ENCODE measurements around the gene ERRFI1.
A peak's percentile ranks its signal among the peaks of the same experiment; 100 is the strongest.
"Not testable (repeated sequence)": the region's sequence is repeated elsewhere in the genome, so short reads cannot be mapped to it uniquely, and the experiment has no call there.

The ERRFI1 gene

DNA sequence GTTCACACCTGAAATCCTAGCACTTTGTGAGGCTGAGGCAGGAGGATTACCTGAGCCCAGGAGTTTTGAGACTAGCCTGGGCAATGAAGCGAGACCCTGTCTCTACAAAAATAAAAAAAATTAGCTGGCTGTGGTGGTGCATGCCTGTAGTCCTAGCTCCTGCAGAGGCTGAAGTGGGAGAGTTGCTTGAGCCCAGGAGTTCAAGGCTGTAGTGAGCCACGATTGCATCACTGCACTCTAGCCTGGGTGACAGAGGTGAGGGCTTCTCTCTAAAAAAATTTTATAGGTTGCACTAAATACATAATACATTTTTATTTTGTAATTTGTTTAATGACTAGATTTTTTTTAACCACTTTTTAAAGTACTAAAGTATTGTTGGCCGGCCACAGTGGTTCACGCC, 58.5 kb downstream of the ERRFI1 start:
- Histone ChIP-seq H3K4me3 (ENCODE audit: low read length) (no peak overlapping the region), H3K9me3 (ENCODE audit: control insufficient read depth, low read length) (no peaks in the 10 kb centered on the region), H3K27me3 (ENCODE audit: control insufficient read depth, insufficient read depth, low read length) (no peaks in the 10 kb centered on the region), H3K4me1 (ENCODE audit: control insufficient read depth, insufficient read depth, low read length) (no peaks in the 10 kb centered on the region), H3K9ac (ENCODE audit: low read length) (no peak overlapping the region), H3K36me3 (ENCODE audit: control insufficient read depth, insufficient read depth, low read length) (no peaks in the 10 kb centered on the region)

DNA sequence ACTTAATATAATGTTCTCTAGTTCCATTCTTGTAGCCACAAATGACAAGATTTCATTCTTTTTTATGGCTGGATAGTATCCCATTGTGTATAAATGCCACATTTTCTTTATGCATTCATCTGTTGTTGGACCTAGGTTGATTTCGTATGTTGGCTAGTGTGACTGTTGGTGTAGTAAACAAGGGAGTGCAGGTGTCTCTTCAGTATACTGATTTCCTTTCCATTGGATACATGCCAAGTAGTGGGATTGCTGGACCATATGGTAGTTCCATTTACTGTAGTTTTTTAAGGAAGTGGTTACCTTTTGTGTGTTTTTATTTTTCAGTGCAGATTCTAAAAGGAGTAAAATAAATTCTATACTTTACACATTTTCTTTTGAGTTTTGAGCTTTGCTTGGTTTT, 58.9 kb downstream of the ERRFI1 start:
- Histone ChIP-seq H3K4me1 (ENCODE audit: control insufficient read depth, insufficient read depth, low read length) (no peaks in the 10 kb centered on the region), H3K9me3 (ENCODE audit: control insufficient read depth, low read length) (no peaks in the 10 kb centered on the region), H3K9ac (ENCODE audit: low read length) (no peak overlapping the region), H3K36me3 (ENCODE audit: control insufficient read depth, insufficient read depth, low read length) (no peaks in the 10 kb centered on the region), H3K27me3 (ENCODE audit: control insufficient read depth, insufficient read depth, low read length) (no peaks in the 10 kb centered on the region), H3K4me3 (ENCODE audit: low read length) (no peak overlapping the region)

DNA sequence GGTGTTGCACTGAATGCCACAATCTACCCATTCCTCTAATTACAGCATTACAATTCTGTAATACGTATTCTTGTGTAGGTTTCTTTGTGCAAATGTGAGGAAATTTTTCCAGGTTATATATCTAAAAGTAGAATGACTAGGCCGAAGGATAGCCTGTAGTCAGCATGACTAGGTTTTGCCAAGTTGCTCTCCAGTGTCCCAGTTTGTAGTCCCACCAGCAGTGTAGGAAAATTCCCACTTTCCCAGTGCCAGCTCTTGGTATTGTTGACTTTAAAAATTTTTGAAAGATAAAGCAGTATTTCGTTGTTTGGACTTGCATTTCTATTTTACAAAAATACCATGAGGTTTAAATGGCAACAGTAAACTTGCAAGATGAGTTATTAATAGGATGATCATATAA, 61.6 kb downstream of the ERRFI1 start:
- Histone ChIP-seq H3K4me1 (ENCODE audit: control insufficient read depth, insufficient read depth, low read length) (no peaks in the 10 kb centered on the region), H3K36me3 (ENCODE audit: control insufficient read depth, insufficient read depth, low read length) (no peaks in the 10 kb centered on the region), H3K9me3 (ENCODE audit: control insufficient read depth, low read length) (no peaks in the 10 kb centered on the region), H3K9ac (ENCODE audit: low read length) (no peak overlapping the region), H3K4me3 (ENCODE audit: low read length) (no peak overlapping the region), H3K27me3 (ENCODE audit: control insufficient read depth, insufficient read depth, low read length) (no peaks in the 10 kb centered on the region)

DNA sequence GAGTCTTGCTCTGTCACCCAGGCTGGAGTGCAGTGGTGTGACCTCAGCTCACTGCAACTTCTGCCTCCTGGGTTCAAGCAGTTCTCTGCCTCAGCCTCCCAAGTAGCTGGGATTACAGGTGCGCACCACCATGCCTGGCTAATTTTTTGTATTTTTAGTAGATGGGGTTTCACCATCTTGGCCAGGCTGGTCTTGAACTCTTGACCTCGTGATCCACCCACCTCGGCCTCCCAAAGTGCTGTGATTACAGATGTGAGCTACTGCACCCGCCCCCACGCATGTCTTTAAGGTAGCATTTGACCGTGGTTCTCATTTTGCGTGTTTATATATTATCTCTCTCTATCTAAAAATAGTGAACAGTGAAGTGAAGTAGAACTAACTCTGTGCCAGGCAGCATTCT, 62.3 kb downstream of the ERRFI1 start:
- H3K4me3 ChIP-seq (ENCODE audit: low read length); H3K36me3 ChIP-seq (ENCODE audit: control insufficient read depth, insufficient read depth, low read length); H3K4me1 ChIP-seq (ENCODE audit: control insufficient read depth, insufficient read depth, low read length): not testable (repeated sequence)

DNA sequence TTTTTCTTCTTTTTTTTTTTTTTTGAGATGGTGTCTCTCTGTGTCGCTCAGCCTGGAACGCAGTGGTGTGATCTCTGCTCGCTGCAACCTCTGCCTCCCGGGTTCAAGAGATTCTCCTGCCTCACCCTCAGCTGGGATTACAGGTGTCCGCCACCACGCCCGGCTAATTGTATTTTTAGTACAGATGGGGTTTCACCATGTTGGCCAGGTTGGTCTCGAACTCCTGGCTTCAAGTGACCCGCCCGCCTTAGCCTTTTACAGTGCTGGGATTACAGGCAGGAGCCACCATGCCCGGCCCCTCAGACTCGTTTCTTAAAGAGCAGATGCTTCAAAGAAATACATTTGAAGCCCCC, 62.8 kb downstream of the ERRFI1 start:
- H3K4me3 ChIP-seq (ENCODE audit: low read length); H3K36me3 ChIP-seq (ENCODE audit: control insufficient read depth, insufficient read depth, low read length); H3K27me3 ChIP-seq (ENCODE audit: control insufficient read depth, insufficient read depth, low read length); H3K4me1 ChIP-seq (ENCODE audit: control insufficient read depth, insufficient read depth, low read length); H3K9ac ChIP-seq (ENCODE audit: low read length); H3K9me3 ChIP-seq (ENCODE audit: control insufficient read depth, low read length): not testable (repeated sequence)

More for the DNA sequence above, 62.3 kb downstream of the ERRFI1 start:
- H3K27me3 ChIP-seq (ENCODE audit: control insufficient read depth, insufficient read depth, low read length); H3K9me3 ChIP-seq (ENCODE audit: control insufficient read depth, low read length); H3K9ac ChIP-seq (ENCODE audit: low read length): not testable (repeated sequence)

DNA sequence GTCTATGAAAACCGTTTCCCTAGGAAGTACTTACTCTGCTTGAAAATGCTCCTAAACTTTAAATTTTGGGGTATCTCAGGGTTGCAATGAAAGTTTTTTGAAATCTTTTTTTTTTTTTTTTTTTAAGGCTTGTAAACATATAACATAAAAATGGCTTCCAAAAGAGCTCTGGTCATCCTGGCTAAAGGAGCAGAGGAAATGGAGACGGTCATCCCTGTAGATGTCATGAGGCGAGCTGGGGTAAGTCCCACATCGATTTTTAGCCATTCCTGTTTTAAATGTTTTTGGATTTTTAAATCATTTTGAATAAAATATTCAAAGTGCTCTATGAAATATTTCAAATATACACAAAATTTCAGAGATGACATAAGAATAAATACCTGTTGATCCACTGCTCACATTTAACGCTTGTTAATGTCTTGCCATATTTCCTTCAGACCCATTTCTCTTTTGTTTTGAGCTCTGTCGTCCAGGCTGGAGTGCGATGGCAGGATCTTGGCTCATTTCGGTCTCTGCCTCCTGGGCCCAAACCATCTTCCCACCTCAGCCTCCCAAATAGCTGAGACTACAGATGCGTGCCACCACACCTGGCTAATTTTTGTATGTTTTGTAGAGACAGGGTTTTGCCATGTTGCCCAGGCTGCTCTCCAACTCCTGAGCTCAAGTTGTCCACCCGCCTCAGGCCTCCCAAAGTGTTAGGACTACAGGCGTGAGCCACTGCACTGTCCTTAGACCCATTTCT, 63.3 kb downstream of the ERRFI1 start:
- peak overlapping the region; percentile 74 for H3K9ac ChIP-seq (ENCODE audit: low read length)
- no peaks in the 10 kb centered on the region for H3K9me3 ChIP-seq (ENCODE audit: control insufficient read depth, low read length)
- no peaks in the 10 kb centered on the region for H3K36me3 ChIP-seq (ENCODE audit: control insufficient read depth, insufficient read depth, low read length)
- no peaks in the 10 kb centered on the region for H3K27me3 ChIP-seq (ENCODE audit: control insufficient read depth, insufficient read depth, low read length)
- H3K4me3 ChIP-seq (ENCODE audit: low read length) = no peak overlapping the region
- H3K4me1 ChIP-seq (ENCODE audit: control insufficient read depth, insufficient read depth, low read length) = no peaks in the 10 kb centered on the region

DNA sequence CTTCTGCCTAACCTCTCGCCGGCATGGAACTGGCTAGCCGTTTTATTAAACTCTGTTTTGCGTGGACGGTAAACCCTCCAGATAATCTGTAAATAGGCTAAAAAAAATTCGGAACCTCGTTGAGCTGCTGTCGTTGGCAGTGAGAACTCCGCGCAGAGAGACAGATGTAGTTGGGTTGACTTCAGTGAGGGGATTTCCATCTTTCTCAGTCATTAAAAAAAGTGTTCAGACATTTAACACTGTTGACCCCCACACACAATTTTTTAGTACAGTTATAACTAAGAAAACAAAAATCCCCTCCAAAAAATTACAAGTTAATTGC, 64.1 kb downstream of the ERRFI1 start:
- peak overlapping the region; percentile 21 for H3K4me3 ChIP-seq (ENCODE audit: low read length)

More for the DNA sequence above, 64.1 kb downstream of the ERRFI1 start:
- no peaks in the 10 kb centered on the region for H3K4me1 ChIP-seq (ENCODE audit: control insufficient read depth, insufficient read depth, low read length)
- H3K9me3 ChIP-seq (ENCODE audit: control insufficient read depth, low read length) = no peaks in the 10 kb centered on the region
- H3K36me3 ChIP-seq (ENCODE audit: control insufficient read depth, insufficient read depth, low read length) = no peaks in the 10 kb centered on the region
- H3K27me3 ChIP-seq (ENCODE audit: control insufficient read depth, insufficient read depth, low read length) = no peaks in the 10 kb centered on the region
- H3K9ac ChIP-seq (ENCODE audit: low read length) = peak overlapping the region; percentile 74

All from mucosa of stomach (tissue), 1 donor.